HG03175 (cell line): ENCODE results near the gene ARRDC3.

ENCODE experiments used
- ATAC-seq: cut with Tn5 transposase; IDR thresholded peaks from one replicate; pipeline ENCODE4 v1.9.1; 2021; ENCODE audit warnings: mild to moderate bottlenecking, moderate library complexity; ENCODE audit not compliant: unreplicated experiment

ARRDC3 gene

GRCh38 chr5:91384671-91385430 lies 1.7 kb upstream of the ARRDC3 start:
- ATAC-seq = peak; percentile 10

DNA sequence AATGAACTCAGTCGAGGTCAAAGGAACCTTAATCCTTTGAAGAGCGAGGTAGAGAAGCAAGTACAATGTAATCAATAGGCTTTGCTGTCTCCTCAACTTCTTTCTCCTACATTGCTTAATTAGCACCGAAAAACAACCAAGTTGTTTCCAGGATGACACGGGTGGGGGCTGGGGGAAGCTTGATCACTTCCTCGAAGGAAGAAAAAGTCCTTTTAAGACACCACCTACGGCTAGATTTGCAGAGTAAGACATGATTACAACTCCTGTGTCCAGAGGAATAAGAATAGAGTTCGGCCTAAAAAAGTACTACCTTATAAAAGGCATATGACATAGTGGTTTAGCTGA lies 811 bp upstream of the ARRDC3 start:
- ATAC-seq = no peak

DNA sequence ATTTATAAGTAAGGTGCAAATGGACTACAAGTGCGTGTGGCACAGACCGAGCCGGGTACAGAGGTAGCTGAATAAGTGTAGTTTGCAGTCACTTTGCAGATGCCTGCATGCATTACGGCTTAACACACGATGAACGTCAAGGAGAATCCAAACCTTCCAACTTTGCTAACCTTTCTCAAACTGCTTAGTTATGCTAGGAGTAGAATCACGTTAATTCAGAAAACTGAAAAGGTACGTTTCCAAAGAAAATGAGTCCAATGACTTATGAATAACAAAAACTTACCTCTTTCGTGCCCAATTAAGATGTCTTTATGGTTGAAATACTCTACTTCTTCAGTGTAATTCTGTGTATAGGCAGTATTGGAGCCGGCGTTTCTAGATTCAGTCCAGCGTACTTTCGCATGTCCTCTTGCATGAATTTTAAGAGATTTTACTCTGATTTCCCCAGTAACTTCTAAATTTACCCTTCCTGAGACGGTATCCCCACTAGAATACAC lies 539 bp downstream of the ARRDC3 start:
- ATAC-seq = no peak

GRCh38 chr5:91381774-91382359 lies 1.2 kb downstream of the ARRDC3 start:
- ATAC-seq = peak; percentile 19

DNA sequence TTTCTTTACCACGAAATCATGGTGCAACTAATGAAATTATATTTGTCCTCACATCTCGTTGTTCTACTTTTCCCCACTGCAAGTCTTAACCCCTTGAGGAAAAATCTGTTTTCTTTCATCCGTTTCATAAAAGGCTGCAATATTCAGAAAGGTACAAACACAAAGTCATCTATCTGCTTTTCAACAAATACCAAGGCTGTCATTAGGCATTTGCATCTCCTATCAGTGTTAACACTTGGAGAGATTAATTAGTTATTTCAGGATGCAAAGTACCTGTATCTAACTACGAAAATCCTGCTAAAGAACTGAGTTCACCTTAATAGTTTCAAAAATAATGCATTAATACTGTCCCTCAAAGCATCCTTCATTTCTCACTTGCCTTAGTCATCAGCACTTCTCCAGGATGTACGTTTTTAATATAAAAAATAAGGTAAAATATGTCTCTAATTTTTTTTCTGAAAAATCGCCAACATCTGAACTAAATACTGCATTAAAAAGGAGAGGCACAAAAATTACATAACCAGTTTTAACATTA lies 1.8 kb downstream of the ARRDC3 start:
- no peak for ATAC-seq

GRCh38 chr5:91380491-91381238 lies 2.5 kb downstream of the ARRDC3 start:
- ATAC-seq = peak; percentile 45

GRCh38 chr5:91379914-91380490 lies 3.1 kb downstream of the ARRDC3 start:
- peak; percentile 53 for ATAC-seq

GRCh38 chr5:91379246-91379913 lies 3.7 kb downstream of the ARRDC3 start:
- ATAC-seq = no peak

GRCh38 chr5:91378752-91379211 lies 4.3 kb downstream of the ARRDC3 start:
- ATAC-seq = no peak

DNA sequence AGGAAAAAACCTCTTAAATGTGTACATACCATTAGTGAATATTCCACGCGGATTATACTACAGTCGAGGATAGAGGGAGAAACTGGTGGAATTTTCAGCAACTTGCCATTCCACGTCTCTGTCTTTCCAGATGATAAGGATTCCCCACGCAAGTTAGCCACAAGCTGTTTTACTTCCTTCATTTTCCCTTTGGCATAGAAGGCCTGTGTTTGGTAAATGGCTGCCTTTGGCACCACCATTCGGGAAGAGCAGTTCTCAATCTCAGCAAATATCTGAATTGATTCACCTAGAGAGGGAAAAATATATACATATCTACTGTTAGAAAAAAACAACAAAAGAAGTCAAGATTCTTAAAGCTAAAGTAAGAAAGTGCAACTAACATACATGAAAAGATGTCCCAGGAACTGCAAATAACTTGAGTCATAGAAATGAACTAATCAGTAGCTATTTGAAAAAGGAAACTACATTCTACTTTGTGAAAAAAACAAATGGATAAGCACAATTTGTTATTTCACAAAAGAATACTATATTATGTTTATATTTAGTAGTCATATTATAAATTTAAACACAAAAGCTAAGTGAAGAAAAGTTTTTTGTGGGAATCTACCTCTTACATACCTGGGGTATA lies 8.1 kb downstream of the ARRDC3 start:
- no peak for ATAC-seq

DNA sequence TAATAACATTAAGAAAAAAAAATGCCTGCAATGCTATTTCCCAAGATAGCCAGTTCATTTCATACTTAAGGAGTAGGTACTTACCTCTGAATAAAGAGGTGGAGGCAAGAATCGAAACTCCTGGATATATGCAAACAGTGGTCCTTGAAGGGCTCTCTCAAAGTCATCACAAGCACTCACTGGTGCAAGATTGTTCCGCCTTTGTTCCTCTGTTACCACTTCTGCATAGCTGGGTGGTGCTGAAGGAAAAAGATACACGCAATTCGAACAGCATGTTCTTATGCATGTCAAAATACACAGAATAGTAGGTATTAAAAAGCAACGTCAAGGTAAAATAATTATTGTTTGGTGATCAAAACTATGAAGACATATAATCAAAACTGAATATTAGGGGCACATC lies 9.5 kb downstream of the ARRDC3 start:
- no peak for ATAC-seq

DNA sequence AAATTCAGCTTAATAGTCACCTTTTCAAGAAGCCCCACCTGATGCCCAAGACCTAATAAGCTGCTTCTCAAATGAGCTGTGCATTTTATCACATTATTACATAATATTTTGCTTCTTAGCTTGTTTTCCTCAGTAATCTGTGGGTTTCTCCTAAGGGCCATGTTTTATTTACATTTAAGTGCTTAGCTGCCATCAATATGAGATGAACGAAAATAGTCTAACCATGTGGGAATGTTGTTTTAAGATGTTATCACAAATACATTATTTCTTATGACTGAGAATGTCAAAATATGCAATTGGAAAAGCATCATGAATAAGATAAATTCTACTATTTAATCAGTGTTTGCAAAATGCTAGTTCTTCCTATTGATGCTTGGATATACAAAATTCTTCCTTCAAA lies 10.1 kb downstream of the ARRDC3 start:
- ATAC-seq = no peak

GRCh38 chr5:91369480-91369879 lies 13.6 kb downstream of the ARRDC3 start:
- no peak for ATAC-seq

DNA sequence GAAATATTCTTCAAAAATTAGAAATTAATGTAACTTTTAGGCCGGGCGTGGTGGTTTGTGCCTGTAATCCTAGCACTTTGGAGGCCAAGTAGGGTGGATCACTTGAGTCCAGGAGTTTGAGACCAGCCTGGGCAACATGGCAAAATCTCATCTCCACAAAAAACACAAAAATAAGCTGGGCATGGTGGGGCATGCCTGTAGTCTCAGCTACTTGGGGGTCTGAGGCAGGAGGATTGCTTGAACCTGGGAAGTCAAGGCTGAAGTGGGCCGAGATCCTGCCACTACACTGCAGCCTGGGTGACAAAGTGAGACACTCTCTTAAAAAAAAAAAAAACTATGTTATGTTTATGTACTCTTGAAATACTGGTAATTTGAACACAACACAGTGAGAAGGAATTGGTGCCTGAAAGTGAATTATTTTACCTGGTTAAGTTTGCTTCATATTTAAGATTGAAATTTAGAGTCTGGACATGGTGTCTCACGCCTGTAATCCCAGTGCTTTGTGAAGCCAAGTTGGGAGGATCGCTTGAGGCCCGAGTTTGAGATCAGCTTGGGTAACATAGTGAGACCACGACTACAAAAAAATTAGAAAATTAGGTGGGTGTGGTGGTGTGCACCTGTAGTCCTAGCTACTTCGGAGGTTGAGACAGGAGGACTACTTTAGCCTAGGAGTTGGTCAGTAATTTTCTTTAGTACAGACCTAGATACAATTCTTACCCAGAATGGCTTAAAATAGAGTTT lies 15.0 kb downstream of the ARRDC3 start:
- ATAC-seq = no peak

GRCh38 chr5:91367344-91367743 lies 15.8 kb downstream of the ARRDC3 start:
- no peak for ATAC-seq

DNA sequence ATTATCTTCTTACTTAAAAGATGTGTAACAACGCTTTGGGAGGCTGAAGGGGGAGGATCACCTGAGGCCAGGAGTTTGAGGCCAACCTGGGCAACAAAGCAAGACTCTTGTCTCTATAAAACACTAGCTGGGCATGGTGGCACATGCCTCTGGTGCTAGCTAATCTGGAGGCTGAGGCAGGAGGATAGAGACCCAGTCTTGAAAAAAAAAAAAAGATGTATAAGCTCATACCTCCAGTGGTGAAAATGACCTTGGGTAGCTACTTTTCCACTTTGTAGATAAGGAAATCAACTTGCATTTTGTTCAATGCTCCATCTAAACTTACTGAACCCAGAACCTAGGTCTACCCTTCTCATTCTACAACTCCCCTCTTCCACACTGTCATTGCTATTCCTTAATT lies 16.6 kb downstream of the ARRDC3 start:
- no peak for ATAC-seq

DNA sequence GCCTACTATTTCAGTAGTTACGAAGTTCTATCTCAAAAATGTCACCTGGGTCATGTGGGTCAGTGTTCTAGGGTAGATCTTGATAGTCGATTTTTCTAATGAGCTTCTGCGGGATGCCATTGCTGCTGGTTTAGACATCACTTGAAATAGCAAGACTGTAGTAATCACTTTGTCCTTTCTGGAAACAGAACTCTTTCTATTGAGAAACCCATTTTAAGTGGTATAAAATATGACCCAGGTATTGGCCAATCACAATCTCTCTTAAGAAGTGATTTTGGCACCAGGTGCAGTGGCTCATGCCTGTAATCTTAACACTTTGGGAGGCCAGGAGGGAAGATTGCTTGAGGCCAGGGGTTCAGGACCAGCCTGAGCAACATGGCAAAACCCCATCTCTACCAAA lies 17.6 kb downstream of the ARRDC3 start:
- no peak for ATAC-seq

- no peak for ATAC-seq
These were observed 20.2 kb downstream of the ARRDC3 start for GRCh38 chr5:91362935-91363334.

GRCh38 chr5:91361790-91362189 lies 21.3 kb downstream of the ARRDC3 start:
- no peak for ATAC-seq
